ENCODE results near the gene BNIP5. TPM values are rescaled to one million over a fixed set of nuclear protein-coding genes. Genes with fewer than 3 reads are reported as not detected.

BNIP5 gene, protein sequence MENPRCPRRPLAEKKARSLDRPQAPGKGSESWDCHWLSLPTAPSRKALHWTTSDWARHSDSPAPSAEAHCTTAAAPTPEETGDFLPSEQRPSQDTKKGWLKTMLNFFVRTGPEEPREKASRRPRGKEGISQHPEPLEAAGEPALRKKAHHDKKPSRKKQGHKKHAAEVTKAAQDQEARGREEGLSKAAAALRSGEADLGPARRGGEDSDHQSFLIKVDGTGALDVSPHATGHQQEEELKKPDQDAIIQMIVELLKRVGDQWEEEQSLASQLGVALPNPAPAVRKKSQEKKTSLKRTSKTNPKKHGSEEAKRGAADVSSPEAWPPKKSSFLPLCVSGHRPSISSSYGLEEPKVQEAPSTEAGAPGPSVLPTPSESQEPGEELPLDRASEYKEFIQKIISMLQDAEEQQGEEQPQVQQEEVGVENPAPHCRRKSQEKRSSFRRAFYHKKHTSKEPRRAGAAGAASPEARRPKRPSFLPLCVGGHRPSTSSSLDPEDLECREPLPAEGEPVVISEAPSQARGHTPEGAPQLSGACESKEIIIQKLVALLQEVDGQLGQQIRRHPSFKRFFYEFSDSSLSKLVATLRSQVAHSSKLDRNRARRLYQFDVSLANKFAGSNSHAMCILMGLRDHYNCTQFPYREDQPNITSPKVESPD
- total RNA-seq (ENCODE audit: insufficient read depth, low replicate concordance): 1.2 TPM

DNA sequence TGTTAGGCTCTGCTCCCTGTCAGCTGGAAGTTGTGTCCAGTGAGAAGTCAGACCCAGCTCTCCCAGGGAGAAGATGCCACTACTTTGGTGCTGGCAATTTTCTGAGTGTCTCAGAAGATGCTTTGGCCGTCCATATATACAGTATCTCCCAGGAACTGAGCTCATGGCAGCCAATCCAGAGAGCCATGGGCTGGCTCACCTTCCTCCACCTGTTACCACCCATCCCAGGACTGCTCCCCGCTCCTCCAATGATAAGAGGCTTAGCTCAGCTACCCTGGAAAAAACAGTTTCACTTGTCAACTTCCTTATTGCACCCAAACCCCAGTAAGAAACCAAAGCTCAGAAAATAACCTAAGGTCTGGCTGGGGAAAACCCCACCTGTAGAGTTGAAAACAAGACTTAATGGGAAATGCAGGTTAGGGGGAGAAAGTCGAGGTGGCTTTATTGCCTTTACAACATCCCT lies at the start of gene BNIP5:
BNIP5 (minus strand) TSS at position 110 of the 463 bp plus-strand sequence. CDS start 6,198 bp downstream, outside the sequence.
- no peak for DNase-seq (ENCODE audit: low spot score)

DNA sequence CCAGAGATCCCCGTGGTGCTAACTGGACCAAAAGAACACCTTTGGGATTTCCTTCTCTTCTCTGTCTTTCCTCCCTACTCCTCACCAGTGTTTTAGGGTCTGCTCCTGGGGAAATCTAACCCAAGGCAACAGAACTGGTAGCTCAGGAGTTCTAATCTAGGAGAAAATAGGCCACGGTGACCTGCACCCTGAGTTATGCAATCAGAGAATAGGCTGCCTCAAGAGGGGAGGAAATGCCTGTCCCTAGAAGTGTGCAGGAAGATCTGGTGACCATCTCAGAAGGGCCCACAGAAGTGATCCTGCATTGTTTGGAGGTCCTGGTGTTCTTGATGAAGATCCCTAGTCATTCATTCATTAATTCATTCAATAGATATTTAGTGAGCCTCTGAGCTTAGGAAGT lies 47.4 kb upstream of the BNIP5 start:
- DNase-seq (ENCODE audit: low spot score): no peak

DNA sequence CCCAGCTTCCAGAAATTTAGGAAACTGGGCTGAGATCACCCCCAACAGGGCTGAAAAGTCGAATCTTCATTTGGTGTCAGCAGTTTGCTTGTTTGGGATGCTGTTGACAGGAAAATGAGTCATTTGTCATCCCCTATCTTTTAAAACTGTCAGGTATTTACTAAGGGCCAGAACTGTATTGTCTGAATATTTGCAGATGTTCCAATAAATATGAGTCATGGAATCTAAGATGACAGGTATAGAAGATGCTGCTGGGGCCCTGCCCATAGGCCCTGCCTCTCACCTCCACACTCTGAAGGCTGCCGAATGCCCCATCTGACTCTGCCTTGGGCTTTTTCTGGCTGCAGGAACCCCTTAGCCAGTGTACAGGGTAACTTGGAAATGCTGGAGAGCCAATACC lies 46.9 kb upstream of the BNIP5 start:
- DNase-seq (ENCODE audit: low spot score): no peak

DNA sequence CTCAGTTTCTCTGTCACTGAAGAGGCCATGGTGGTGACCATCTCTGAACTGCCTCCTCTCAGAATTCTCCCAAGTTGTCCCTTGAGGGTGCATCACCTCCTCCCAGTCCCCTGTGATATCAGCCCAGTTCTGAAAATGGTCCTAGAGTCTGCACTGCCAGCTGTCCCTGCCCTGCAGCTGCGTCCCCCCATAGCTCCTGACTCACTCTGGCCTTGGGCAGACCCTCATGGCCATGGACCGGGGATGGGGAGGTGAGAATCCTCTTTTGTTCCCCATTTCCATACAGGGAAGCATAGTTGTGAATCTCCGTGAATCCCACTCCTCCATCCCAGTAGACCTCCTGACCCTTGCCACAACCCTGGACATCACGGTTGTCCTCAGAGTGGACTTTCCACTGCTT lies 46.3 kb upstream of the BNIP5 start:
- no peak for DNase-seq (ENCODE audit: low spot score)

DNA sequence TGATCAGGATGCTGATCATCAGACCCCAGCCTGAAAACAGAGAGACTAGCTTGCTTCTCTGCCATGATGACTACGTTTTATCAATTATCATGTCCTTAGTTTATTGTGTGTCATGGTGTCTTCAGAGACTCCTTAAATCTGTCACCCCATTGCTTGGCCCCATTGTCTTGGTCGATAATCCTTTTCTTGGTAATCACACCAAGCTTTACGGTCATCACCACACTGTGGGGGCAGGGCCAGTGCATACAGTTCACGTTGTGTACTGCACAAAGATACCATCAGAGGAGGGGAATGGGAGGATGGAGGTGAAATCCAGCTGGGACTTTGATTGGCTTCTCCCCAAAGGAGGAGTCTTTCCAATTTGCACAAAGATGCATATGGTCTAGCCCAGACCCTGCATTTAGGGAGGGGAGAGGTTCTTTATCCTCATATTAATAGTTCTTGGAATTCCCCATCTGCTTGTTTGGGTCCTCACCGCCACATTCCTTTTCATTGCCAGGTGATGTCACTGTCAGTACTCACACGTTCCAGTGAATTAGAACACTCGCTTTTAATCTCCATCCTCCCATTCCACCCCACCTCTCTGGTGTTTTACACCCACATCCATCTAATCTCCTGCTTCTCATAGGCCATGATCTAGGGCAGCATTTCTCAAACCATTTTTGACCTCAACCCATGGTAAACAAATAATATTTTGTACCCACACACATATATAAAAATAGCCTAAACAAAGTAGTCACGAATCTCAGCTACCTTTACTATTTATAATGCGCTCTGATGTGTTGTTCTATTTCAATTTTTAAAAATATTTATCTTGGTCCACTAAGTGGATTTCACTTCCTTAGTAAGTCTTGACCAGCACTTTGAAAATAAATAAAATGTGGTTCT lies 45.1 kb upstream of the BNIP5 start:
- DNase-seq (ENCODE audit: low spot score): no peak

DNA sequence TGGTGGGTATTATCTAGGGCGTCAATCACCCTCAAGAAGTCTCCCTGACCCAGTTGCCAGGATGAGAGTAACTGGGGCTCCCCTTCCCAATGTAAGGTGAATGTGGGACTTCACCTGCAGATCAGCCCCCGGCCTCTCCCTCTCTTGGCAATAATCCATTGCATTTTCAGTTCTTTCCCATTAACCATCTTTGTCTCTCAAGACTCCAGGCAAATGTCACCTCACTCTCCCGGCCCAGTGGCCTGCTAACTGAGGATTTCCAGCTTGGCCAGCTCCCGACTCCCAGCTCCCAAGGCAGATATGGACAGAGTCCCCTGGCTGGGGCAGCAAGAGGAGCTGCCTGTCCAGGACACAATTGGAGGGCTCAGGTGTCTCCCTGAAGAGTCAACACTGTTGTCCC lies 43.5 kb upstream of the BNIP5 start:
- no peak for DNase-seq (ENCODE audit: low spot score)

DNA sequence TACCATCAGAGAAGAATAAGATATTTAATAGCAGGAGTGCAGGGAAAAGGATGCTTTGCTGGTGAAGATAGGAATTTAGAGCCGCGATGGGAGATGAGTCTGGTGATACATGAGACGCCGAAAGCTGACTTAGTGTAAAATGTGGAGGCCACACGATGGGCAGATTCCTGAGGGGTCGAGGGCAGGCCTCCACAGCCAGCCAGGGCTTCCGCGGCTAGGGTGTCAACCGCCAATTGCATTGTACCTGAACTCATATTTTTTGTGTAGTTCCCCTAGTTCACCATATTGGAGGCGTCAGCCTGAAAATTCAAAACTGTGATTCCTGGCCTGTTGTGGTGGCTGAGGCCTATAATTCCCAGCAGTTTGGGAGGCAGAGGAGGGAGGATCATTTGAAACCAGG lies 42.2 kb upstream of the BNIP5 start:
- DNase-seq (ENCODE audit: low spot score): no peak

DNA sequence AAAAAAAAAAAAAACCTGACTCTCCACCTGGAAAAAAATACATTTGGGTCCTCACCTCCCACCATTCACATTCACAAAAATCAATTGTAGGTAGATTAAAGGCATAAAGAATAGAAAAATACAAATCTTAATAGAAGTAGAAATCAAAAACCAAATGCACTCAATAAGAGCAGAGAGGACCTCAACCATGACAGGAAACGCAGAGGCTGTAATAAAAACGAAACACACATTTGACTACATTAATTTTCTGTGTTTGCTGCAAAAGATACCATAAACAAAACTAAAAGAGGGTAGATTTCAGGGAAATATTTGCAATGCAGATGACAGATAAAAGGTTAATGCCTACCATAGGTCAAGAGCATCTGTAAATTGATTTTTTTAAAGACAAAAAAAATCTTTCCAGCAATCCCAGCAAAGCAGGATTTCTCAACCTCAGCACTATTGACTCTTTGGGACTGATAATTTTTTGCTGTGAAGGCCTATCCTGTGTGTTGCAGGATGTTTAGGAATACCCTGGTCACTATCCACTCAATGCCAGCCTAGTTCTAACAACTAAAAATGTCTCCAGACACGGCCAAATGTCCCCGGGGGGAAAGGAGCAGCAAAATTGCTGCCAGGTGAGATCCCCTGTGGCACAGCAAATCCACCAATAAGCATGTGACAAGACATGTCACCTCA lies 41.7 kb upstream of the BNIP5 start:
- DNase-seq (ENCODE audit: low spot score): no peak

DNA sequence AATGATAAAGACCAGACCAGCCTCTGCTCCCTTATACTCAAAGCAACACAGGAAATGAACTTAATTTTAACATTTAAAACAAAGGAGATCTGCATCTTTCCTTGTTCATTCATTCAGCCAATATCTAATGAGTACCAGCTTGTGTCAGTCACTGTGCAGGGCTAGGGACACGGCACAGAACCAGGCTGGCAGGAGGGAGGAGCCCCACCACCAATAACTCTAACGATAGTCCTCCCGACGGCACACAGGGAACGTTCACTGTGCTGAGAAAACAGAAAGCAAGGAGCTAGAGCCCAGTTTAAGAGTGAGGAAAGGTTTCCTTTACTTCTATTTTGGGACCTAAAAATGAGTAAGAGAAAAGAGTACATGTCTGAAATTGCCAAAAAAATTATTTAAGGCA lies 40.9 kb upstream of the BNIP5 start:
- DNase-seq (ENCODE audit: low spot score): no peak

DNA sequence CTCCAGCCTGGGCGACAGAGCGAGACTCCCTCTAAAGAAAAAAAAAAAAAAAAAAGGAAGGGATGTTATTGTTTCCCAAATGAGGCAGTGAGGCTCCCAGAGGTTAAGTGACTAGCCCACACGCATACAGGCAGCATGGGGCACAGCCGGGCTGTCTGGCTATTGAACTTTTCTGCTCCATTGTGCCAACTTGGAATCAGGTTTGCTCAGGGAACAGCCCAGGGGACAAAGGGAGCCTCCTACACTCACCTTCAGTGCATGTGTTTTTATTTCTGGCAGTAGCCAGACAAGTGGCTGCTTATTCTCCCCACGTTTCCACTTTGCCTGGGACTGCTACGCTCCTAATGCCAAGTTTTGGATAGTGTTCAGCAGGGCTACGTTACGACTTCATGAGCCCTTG lies 40.1 kb upstream of the BNIP5 start:
- DNase-seq (ENCODE audit: low spot score): no peak

DNA sequence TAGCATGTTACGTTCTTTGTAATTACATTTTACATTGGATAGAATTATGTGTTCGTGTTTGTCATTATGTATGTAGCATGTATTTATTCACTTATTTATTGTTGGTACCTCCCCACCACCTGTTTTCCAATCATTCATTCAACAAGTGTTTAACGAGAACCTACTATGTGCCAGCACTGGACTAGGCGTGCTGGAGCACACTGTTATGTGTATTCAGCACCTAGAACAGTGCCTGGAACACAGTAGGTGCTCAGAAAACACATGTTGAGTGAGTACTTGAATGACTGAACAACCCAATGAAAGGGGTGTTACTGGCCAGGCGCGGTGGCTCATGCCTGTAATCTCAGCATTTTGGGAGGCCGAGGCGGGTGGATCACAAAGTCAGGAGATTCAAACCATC lies 39.5 kb upstream of the BNIP5 start:
- no peak for DNase-seq (ENCODE audit: low spot score)

DNA sequence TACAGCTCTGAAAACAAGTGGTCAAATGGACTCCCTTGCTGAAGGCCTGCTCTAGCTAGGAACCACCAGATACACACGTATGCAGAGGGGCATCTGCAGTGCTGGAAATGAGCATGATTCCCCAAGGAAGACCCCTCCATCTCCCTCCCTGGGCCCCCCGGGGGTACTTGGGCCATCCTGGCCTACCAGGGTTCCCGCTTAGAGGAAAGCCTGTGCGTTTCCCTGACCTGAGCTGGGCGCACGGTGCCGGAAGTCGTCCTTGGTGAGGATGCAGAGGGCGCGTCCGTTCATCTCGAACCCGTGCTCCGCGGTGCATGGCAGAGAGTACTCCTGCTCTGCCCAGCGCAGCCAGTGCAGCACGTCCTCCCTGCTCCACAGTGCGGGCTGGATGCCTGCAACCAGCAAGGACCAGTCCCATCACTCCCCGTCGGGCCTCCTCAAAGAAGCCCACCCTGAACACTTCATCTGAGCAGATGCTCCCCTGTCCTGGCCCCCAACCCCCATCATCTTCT lies 39.0 kb upstream of the BNIP5 start:
- DNase-seq (ENCODE audit: low spot score): no peak

DNA sequence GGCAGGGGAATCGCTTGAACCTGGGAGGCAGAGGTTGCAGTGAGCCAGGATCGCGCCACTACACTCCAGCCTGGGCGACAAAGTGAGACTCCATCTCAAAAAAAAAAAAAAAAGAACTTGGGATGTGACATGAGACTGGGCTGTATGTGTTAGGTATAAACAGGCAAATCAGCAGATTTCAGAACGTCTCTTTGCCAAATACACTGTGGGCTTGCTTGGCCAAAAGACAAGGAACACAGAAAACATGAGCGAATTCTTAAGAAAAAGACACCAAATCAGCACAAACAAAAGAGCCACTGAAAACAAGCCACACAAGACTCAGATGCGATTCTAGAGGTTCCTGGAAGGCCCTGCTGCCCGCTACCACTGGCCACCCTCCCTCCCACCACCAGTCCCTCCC lies 38.3 kb upstream of the BNIP5 start:
- DNase-seq (ENCODE audit: low spot score): no peak

DNA sequence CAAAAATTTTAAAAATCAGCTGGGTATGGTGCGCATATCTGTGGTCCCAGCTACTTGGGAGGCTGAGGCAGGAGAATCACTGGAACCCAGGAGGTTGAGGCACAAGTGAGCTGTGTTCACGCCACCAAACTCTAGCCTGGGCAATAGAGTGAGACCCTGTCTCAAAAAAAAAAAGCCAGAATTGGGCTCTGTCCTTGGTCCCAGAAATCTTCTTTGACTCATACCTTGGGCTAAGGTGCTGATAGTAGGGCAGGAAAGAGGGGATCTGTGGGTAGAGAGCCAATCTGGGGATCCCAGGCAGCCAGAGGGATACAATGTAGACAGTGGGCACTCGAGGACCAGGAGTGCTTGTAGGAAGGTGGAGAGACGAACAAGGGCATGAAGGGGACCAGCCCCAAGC lies 37.5 kb upstream of the BNIP5 start:
- no peak for DNase-seq (ENCODE audit: low spot score)

DNA sequence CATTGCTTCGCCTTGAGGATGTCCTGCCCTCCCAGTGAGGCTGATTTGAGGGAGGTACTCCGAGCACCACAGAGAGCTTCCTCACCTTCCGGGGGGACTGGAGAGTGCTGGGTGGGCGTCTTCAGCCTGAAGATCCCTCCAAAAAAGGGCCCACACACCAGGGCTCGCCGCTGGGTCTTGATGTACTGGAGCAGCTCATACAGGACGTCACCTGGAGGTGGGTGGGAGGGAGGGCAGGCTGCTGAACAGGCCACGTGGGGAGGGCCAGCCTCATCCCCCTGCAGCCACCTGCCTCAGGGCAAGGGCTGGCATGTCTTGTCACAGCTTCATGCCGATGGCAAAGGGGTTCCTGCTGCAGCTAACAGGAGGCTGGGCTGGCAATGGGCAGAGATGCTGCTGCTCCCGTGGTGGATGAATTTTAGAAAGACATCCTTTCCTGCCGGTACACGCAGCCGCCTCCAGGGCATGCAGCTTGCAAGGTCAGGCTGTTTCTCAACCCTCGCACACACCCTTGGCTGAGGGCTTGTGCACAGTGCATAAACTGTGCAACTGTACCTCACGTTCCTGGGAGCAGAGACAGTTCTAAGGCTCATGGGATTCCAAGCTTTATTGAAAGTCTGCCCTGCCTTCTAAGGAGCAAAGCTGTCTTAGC lies 36.8 kb upstream of the BNIP5 start:
- DNase-seq (ENCODE audit: low spot score): peak; percentile 57

DNA sequence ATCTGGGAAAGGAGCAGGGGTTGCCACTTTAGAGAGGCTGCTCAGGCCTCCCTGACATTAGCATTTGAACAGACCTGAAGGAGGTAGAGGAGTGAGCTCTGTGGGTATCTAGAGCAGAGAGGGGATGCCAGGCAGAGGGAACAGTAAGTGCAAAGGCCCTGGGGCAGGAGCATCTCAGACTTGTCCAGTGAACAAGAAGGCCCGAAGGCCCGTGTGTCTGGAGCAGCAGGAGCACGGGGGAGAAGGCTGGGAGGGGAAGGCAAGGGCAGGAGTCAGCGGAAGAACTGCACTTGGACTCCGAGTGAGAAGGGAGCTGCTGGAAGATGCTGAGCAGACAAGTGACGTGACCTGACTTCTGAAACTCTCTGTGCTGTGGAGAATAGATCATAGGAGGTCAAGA lies 35.4 kb upstream of the BNIP5 start:
- no peak for DNase-seq (ENCODE audit: low spot score)

DNA sequence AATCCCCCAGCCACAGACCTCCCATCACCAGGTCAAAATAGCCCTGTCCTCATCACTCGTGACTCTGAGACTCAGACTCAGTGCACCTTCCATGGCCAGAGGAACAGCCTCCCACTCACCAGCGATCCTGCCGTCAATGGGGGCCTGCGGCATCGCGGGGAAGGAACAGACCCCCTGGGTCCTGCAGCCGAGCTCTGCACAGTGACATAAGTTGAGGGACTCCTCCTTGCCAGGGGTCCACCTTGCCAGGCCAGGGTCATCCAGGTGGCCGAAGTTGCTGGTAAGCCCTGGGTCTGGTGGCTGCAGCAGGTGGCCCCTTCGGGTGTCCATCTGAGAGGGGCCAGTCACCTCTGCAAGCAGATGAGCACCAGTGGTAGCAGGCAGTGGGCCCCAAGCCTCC lies 34.5 kb upstream of the BNIP5 start:
- DNase-seq (ENCODE audit: low spot score): no peak

DNA sequence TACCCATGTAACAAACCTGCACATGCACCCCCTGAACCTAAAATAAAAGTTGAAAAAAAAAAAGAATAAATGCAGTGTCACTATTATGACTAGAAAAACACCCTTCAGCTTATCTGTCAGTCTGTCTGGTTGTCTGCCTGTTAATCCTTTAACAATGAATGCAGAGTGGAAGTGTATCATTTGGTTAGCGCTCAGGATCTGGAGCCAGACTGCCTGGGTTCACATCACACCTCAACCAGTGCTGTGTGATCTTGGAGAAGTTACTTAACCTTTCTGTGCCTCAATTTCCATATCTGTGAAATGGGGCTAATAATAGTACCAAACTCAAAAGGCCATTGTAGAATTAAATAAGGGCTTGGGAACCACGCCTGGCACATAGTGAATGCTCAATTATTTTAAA lies 34.0 kb upstream of the BNIP5 start:
- no peak for DNase-seq (ENCODE audit: low spot score)

DNA sequence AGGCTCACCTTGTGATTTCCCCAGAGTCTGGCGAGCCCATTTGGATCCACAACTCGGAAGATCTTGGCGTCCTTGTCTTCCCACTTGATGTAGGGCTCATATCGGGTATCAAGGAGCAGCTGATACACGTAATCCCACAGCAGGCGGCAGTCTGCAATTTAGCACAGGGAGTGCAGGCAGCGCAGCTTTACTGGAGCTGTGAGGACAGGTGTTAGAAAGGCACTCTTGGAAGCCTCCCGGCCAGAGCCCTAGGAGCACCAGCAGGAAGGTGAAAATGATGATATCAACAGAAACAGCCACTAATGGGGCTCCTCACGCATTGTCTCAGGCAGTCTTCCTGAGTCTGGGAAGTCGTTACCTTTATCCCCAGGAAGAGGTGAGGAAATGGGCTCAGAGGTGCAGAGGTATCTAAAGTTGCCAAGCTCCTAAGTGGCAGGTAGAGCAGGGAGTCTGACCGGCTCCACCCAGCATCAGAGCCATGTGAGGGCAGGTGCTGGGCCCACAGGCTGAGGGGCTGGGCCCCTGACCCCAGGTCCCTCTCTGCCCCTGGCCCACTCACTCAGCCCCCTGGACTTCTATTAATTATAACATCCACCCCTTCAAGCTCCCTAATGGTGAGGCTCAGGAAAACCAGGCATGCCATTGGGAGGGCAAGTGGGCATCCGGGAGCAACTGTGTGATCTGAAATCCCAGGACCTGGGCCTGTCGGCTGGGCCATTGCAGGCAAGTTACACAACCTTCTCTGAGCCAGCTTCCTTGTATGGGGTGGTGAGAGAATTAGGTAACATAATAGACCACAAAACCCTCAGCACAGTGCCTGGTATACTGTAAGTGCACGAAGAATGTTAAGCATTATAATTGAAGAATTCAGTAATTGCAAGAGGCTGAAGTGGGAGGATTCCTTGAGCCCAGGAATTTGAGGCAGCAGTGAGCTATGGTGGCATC lies 32.5 kb upstream of the BNIP5 start:
- no peak for DNase-seq (ENCODE audit: low spot score)

DNA sequence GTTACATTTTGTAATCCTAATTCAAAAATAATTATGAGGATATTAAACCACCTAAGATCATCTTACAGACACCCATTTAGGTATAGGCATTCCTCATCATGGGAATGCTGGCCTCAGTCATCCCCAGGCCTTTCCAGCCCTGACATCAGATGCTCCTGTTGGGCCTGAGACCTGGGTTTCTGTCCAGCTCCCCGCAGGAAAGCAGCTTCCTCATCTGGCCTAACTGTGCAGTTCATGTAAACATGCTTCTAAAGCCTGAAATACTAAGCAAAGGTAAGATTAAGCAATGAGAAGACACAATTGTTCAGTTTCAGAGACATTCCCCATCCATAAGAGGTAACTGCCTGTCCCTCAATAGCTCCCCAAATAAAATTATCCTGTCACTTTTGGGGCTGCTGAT lies 31.7 kb upstream of the BNIP5 start:
- no peak for DNase-seq (ENCODE audit: low spot score)
